Cerebellar cortex (tissue), 1 donor: ENCODE results near the gene GJC1.
"Not testable (repeated sequence)": the region's sequence is repeated elsewhere in the genome, so short reads cannot be mapped to it uniquely, and the experiment has no call there.

Source experiments
- DNase-seq: peaks from one replicate; pipeline ENCODE4 v3.0.0-alpha.2; 2015; ENCODE audit warnings: low spot score

The GJC1 gene

DNA sequence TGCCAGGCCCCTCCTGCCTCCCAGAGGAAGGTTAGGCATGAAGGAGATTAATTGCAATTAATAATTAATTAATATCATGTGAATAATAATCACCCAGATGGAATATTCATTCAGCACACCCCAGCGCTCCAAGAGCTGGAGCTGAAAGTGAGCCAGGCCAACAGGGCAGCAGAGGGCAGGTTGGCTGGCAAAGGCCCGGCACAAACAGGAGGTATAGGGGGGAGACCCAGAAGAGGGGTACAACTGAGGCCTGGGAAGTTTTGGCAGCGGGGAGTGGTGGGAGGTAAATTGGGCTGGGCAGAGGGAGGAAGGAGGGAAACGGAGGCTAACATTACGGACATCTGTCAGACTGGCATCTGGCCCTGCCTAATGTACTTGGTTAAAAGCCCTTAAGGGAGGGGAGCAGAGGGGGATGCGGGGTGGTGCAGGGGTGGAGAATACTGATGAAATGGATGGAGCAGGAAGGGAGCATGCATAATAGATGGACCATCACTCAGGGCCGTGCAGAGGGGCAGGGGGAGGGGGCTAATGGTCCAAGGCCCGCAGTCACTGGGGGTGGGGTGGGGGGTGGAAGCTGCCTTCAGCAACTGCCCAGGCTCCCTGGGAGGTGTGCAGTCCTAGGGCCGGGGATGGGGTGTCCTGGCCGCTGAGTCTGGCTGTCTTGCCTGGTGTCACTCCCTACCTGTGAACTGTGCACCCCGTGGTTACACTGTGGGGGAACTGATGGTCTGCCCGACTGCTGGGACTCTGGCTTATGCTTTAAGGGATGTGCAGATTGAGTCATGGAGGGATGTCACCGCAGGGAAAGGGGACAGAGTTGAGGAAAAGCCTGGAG, 69.4 kb downstream of the GJC1 start:
- no peak for DNase-seq

DNA sequence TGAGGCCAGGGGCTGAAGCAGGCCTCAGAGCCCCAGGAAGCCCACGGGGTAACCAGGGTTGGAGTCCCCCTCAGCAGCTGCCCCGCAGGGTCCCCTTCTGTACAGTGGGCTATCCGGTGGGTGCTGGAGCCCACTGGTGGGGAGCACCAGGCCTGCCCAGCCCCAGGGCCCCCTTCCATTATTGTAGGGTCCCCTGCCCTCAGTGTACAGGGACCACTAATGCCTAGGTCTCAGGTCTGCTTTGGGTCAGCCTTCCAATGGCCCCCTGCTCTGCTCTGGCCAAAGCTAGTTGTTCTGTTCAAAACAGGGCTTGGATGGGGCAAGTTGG, 70.2 kb downstream of the GJC1 start:
- no peak for DNase-seq

DNA sequence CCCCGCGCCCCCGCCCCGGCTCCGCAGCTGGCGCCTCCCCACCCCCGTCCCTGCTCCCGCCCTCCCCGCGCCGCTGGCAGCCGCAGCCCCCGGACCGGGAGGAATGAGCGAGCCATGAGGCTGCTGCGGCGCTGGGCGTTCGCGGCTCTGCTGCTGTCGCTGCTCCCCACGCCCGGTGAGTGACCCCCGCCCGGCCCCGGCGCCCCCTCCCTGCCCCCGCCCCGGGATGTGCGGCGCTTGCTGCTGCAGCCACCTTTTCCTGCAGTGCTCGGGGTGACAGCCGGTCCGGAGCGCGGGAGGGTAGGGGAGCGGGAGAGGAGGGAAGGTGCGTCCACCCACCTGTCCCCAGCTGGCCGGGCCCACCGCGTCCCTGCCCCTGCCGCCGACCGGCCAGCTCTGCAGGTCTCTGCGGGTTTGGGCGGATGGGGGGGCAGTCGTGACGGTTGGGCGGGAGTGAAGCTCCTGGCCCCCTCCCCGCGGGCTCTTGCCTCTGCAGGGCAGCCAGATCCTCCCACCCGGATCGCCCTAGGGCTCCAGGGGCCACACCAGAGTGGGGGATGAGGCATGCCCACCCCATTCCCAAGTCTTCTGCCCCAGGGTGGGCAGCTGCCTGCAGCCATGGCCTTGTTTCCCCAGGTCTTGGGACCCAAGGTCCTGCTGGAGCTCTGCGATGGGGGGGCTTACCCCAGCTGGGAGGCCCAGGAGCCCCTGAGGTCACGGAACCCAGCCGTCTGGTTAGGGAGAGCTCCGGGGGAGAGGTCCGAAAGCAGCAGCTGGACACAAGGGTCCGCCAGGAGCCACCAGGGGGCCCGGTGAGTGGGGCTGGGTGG, 70.8 kb downstream of the GJC1 start:
- DNase-seq, result no peak

DNA sequence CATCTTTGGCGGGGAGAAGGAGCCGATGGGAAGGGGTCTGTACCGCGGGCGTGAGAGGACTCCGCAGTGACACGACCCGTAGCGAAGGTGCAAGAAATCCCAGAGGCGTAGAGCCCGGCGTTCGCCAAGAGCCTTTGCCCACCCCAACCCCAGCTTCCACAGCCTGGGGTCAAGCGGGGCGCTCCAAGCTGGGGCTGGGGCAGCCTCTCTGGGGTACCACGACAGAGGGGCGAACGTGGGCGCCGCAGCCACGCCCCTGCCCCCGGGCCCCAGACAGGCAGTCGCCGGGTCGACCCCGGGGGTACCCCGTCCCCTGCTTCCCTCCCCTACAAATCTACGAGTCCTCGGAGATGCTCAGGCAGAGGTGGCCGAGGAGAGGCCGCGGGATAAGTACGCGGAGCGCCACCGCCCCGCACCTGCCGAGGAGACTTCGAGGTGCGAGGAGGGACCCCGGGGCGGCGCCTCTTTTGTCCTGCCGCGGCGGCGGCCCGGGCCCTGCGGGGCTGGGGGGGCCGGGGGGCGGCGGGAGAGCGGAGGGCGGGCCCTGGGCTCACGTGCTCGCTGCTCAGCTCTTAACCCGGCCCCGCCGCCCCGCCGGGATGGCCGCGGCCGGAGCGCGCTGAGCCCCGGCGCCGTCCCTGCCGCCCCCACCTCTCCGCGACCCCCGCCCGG, 71.5 kb downstream of the GJC1 start, which contains the start of gene ADAM11:
Gene ADAM11 (plus strand): TSS at position 575 of the 672 bp plus-strand sequence. CDS start 212 bp downstream, outside the sequence.
- DNase-seq, result no peak

DNA sequence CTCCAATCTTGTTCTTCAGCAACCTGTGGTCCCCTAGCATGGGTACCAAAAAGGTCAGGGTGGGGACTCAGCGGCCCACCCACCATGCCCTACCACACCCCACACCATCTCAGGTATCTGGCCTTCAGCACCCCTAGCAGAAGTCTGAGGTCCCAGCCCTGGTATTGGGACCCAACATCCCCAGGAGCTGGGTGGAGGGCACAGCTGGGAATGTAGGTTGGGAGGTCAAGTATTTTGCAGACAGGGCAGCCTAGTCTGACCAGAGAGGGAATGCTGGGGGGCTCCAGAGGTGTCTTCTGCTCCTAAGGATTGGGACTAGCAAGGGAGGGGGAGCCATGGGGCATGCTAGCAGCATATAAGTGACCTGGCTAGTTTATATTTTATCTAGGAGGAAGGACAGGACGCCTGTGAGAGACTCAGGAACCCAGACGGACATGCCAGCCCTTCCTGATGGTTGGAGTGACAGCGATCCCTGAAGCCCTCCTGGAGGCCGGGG, 72.1 kb downstream of the GJC1 start:
- DNase-seq, result no peak

DNA sequence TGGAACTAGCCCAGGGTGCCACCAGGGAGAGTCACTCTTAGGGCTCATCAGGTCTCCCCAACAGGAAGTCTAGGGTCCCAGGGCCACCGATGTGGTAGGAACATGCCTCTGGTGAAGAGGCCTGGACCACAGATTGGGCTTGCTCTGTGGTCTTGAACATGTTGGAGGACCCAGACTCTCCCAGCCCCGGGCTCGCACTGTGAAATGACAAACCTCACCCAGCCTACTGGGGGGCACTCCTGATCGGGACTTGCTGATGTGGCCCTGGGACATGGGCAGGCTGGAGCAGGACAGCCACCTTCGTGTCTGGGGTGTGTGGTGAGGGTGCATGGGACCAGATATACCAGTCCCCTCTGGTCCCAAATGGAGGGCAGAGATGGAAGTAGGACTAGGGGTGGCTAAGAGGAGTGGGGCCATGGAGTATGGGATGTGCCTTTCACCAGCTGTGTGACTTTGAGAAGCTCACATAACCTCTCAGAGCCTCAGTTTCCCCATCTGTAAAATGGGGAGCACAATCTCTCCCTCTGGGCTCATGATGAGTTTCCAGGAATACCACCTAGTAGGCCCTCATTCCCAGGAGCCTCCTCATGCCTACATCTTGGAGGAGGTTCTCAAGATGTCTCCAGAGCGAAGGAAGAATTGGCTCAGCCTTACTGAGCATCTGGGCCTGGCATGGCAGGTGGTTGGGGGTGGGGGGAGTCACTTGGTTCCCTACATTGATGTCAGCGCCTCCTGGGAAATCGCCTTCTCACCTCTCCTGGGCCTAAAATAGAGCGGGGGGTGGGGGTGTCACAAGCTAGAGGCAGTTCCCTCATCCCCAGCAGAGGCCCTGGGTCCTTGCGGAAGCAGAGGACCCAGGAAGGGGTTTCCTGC, 72.8 kb downstream of the GJC1 start:
- no peak for DNase-seq

DNA sequence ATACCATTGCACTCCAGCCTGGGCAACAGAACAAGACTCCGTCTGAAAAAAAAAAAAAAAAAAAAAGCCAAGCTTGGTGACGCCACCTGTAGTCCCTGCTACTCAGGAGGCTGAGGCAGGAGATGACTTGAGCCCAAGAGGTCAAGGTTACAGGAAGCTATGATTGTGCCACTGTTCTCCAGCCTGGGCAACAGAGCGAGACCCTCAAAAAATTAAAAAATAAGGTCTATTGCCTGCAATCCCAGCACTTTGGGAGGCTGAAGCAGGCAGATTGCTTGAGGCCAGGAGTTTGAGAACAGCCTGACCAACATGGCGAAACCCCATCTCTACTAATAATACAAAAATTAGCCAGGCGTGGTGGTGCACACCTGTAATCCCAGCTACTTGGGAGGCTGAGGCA, 74.9 kb downstream of the GJC1 start:
- not testable (repeated sequence) for DNase-seq

DNA sequence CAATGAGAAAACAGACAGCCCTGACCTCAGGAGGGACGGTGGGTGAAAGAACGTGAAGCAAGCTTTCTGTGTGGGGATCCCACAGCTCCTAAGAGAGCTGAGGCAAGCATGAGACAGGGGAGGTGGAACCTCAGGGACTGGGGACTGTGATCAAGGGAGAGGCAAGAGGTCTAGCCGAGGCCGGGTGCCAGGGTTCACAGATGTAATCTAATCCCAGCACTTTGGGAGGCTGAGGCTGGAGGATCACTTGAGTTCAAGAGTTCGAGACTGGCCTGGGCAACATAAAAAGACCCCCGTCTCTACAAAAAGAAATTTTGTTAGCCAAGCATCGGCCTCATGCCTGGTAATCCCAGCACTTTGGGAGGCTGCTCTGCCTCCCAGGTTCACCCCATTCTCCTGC, 75.8 kb downstream of the GJC1 start:
- DNase-seq, result no peak

DNA sequence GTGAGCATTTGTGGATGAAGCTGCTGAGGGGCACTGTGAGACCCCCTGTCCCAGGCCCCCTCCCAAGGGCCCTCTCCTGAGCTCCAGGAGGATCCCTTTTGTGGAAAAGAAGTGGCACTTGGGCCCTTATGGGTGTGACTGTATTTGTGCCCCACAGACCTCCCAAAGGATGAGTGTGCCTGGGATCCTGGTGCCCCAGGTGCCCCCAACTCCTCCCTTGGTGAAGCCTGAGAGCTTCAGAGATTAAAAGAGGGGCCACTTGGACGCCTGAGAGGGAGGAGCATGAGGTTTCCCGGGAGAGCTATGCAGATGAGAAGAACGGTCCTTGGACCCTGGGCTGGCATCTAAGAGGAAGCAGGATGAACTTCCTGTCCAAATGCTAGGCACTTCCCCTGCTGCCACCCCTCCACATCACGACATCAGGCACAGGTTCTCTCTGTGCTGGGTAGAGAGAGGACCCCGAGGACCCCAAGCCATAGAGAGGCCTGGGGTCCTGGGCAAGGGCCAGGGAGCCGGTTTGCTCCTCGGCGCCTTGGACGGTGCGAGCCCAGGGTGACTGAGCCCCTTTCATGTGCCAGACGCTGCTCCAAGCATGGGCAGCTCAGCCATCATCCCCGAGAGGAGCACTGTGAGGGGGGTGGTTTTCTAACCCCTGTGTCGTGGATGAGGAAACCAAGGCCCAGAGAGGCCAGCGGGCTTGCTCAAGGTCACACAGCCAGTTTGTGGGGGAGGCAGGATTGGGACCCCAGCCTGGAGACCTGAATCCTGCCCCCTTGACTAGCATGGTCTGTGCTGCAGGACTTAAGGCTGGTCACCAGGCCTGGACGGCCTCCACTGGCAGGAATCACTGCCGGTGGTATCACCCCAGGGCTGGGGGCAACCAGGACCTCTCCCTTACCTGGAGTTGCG, 76.9 kb downstream of the GJC1 start:
- no peak for DNase-seq

DNA sequence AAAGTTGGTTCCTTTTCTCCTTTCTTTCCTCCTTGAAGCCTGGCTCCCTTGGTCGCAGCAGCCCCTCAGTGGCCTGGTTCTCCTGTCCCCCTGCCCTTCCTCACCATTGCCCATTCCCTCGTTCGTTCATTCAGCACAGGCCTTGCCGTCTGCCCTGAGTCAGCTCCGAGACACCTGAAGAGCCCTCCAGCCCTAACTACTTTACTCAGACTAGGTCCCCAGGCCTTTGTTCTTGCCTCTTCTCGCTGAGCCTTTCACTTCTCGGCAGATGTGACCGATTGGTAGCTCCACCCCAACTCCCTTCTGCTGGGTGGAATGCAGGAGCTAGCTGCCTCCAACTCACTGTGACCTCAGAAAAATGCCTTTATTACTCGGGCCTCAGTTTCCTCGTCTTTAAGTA, 78.3 kb downstream of the GJC1 start:
- no peak for DNase-seq

DNA sequence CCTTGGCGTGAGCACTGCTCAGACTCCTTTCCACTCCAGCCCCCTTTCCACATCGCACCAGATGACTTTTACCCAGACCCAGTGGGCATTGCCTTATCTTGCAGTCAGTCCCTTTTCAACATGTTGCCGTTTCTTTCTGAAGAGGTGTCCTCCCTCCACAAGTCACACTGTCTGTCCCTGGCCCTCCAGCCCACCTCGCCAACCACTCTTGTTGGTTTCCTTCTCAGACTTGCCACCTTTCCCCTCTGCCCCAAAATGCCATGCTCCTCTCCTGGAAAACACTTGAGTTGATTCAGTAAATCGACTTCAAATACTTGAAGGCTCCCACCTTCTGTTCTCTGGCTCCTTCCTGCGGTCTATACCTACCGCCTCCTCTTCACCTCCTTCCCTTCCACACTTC, 78.8 kb downstream of the GJC1 start:
- DNase-seq, result no peak

DNA sequence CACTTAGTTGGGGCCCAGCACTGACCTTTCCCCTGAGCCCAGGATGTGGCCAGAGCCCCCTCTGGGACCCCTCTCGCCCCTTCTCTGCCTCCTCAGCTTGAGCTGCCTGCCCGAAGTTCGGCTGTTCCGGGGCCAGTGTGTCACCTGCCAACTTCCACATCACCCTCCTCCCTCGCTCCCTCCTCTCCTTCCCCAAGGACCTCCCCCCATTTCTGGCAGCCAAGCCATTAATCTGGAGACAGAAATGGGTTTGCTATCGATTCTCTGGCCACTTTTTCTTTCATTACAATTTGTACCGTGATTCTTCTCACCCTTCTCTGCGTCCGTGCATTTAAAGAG, 80.1 kb downstream of the GJC1 start:
- DNase-seq, result peak; percentile 38

DNA sequence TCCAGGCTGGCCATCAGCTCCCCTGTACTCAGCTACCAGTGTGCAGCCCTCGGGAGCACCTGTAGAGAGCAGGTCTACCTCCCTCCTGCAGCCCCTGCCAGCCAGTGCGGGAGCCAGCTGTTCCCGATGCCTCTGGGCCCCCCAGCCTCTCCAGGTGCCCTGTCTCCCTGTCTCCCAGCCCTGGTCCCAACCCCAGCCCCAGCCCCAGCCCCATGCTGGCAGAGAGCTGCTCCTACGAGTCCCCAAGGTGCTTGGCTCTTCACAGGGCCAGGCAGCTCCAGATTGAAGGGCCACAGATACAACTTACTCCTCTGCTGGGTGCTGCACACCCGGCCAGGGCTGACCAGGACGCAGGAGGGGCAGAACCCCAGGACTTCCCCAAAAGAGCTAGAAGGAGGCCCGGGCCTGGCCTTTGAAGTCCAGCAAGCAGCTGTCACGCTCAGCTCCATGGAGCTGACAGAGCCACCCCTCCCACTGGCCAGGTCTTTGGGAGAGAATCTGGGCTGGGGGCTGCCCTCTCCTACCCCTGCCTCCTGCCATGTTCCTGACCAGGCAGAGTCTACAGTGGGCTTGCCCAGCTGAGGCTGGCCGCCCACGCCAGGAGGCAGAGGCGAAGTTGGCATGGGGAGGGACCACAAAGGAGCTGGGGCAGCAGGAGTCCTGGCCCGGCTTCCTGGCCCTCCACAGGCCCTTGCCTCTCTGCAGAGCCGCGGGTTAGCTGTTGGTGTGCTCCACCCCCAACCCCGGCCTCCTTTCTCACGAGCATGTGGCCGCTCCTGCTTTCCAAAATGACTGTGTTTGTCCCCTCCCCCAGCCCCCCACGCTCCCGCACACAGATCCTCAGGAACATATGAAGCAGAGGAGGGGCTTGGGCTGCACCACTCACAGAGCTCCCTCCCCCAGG, 80.8 kb downstream of the GJC1 start:
- peak; percentile 66 for DNase-seq
